Hippocampal formation (tissue), 2 donors: Measurements from ENCODE around the gene FBXW8.

Experiments
- DNase-seq, 2 donors: peaks; one replicate each; lab custom pipeline; 2025; lab: John Stamatoyannopoulos, UW

Gene FBXW8

GRCh38 chr12:117023998-117024960 is 113.5 kb downstream of the FBXW8 start:
- DNase-seq, result no peak

- no peak for DNase-seq
These were observed 114.3 kb downstream of the FBXW8 start for GRCh38 chr12:117024961-117025480.

DNA sequence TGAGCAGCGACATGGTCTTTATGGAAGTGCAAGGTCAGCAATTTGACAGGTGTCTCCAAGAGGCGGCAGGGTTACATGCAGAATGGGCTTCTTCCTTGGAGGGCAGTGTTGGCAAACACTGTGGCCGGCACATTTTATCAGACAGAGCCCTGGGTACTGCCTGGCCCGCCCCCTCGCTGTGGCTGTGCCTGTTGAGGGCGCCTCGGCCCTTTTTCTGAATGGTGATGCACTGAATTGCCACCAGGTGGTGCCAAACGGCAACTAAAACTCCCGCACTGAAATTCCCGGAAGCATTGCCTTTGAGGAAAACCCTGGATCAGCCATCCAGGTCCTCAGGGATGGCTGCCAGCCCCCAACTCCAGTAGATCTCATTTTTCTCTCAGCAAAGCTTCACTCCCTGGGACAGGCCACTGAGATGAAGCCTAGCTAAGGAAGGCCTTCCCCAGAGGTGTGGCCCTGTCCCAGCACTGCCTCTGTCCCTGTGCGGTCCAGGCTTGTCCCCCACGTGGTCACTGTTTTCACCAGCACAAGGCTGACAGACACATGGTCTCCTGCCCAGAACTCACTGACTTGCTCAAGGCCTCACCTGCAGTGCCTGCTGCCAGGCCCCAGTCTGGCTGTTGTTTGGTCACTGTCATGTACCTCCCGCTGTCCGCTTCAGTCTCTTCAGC is 114.9 kb downstream of the FBXW8 start:
- peak; percentile 50 to 55 for DNase-seq

DNA sequence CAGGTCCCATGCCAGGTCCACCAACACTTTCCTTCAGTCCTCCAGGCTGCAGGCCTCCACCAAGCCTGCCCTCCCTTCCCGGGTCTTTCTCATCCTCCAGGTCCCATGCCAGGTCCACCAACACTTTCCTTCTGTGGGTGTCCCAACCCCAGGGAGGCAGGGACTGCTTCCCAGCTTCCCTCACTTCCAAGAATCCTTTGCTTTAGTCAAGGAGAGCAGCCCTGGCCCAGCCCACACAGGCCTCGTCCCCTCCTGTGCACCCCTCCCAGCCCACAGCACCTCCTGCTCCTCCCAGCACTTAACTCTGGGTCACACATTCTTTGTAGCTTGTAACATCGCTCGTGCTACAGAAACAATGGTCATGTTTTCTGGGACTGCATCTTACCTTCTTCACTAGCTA is 115.6 kb downstream of the FBXW8 start:
- no peak for DNase-seq

DNA sequence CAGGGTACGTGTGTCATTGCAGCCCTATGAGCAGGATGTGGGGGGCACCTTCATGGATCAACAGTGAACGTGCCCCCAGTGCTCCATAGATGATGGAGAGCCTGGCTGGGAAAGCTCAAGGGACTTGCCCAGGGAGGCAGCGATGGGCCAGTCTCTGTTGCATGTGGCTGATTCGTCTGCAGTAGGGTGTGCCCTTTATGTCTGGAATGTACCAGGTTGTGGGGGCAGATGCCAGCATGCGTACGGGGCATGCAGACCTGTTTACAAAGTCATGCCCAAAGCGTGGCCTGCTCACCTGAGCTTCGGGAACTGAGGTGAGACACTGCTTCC is 116.1 kb downstream of the FBXW8 start:
- no peak for DNase-seq

DNA sequence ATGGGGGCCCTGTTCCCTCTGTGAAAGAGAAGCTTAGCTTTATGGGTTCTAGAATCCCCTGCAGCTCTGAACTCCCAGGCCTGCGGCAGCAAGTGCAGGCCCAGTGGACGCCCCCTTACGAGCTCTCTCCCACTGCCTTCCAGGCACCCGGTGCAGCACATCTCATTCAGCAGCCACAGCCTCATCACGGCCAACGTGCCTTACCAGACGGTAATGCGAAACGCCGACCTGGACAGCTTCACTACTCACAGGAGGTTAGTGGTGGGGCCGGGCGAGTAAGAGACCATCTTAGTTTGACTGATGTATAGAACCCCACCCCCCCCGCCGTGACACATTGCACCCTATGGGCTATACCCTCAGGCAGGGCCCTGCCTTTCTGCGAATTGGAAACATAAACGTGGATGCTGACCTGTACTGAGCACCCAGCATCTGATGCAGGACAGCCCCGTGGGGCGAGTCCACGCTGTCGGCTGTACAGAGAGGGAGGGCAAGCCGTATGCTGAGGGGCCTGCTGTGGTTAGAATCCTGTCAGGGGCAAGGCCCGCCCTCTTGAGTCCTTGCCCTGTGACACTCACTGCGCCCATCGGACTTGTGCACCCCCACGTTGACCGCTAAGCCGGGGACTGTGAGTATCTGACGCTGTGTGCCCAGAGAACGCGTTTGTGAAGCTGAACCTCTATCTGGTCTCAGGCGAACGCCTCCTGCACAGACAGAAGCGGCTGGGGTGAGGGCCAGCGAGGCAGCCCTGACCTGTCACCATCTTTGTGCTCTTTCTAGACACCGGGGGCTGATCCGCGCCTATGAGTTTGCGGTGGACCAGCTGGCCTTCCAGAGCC is 116.7 kb downstream of the FBXW8 start:
- no peak for DNase-seq

- no peak for DNase-seq
These were observed 117.5 kb downstream of the FBXW8 start for GRCh38 chr12:117028254-117028653.

DNA sequence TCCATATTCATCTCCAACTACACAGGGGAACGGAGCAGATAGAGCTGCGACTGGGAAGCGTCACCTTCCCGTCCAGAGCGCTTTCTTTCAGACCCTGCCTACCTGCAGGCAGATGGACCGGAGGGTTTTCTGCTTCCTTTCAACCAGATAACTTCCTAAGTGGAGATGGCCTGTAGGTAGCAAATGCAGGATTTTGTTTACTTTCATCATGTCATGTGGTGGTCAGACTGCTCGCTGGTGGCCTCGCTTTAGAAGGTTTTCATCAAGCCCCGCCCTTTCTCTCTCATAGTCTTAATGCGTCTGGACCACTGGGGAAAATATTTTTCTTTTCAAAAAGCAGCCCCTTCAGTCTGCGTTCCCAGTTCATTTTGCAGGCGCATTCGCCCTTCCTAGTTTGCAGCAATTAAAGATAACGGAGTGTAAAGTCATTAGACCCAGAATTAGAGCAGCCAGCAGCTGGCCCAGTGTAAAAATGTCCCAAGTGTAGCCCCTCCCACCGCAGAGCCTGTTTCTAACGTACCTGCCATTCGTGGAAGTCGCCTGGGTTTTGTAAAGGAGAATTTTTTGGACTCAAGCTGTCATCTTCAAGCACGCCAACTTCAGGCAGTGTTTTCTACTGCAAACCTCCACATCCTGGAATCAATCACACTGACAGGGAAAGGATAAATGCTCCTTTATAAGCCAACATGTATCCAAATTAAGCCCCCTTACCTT is 119.6 kb downstream of the FBXW8 start:
- no peak for DNase-seq

DNA sequence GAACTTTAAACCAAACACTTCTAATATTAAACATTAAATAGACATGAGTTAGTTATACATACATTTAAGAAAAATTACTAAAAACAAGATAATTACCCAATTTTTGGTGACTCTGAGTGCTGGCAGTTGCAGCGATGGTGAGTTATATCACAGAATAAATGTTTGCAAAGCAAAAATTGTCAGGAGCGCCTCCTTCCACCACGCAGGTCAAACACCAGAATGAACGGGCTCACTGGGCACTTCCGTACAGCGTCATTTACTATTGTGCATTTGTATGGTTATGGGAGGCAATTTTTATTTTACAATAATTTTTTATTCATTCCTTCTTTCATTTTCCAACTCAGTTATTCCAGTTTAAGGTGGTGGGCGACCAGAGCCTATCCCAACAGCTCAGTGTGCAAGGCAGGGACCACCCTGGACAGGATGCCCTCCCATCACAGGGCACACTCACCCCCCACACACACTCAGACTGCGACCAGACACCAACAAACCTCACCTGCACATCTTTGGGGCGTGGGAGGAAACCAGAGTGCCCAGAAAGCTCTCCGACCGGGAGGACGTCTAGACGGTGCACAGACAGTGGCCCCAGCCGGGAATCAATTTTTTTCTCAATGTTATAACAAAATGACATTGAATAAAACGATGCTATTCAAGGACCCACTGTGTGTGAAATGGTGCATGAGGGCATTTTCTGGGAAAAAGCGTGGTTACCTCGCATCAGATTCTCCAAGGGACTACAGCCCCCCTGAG is 121.3 kb downstream of the FBXW8 start:
- DNase-seq, result no peak

- no peak for DNase-seq
These were observed 122.0 kb downstream of the FBXW8 start for GRCh38 chr12:117032593-117033381.

DNA sequence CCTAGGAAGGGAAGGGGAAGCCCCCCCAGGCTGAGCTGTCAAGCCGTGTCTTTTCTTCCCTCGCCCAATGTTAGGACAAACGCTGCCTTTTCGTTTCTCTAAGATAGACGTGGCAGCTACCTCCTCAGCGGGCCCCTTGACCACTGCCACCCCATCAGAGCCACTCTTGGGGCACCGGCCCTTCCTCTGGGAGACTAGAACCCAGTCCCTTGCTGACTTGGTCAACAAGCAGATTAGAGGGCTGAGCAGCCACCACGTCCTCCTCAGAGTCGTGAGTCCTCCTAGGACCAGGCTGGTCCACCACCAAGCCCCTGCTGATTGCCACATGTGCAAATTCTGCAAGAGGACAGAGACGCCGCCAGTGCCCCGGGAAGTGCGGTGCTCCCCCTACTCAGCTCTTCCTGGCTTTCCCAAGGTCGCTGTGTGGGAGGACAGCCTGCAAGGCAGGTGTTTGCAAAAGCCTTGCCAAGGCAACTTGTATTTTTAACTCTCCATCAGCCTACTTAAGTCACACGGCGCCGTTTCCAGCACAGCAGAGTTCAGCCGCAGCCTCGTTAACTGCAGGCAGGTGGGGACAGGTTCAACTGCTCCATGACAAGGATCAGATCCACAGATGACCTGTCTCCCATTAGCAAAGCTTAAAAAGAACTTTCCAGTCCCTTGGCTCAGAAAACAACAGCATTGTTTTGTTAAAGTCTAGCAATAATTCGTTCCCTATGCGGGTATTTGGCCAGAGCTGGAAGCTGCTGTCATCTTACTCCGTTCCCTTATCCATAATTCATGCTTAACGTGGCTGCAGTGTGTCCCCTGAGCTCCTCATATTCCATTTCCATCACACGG is 122.9 kb downstream of the FBXW8 start:
- no peak for DNase-seq

GRCh38 chr12:117034249-117034648 is 123.5 kb downstream of the FBXW8 start:
- DNase-seq, result no peak

- no peak for DNase-seq
These were observed 124.0 kb downstream of the FBXW8 start for GRCh38 chr12:117034701-117035151.

- DNase-seq, result no peak
These were observed 124.5 kb downstream of the FBXW8 start for GRCh38 chr12:117035287-117035686.

GRCh38 chr12:117036046-117036445 is 125.3 kb downstream of the FBXW8 start:
- DNase-seq, result no peak

- DNase-seq, result no peak
These were observed 125.8 kb downstream of the FBXW8 start for GRCh38 chr12:117036547-117036946.

- no peak for DNase-seq
These were observed 126.7 kb downstream of the FBXW8 start for GRCh38 chr12:117037289-117038022.

- no peak for DNase-seq
These were observed 127.4 kb downstream of the FBXW8 start for GRCh38 chr12:117038023-117038680.
